ENCODE measurements around the gene MRPL2. TPM values are rescaled to one million over a fixed set of nuclear protein-coding genes. Genes with fewer than 3 reads are reported as not detected.
A peak's percentile ranks its signal among the peaks of the same experiment; 100 is the strongest.

MRPL2 gene
- total RNA-seq, 1 experiment from 2014 or later: 123 TPM

DNA sequence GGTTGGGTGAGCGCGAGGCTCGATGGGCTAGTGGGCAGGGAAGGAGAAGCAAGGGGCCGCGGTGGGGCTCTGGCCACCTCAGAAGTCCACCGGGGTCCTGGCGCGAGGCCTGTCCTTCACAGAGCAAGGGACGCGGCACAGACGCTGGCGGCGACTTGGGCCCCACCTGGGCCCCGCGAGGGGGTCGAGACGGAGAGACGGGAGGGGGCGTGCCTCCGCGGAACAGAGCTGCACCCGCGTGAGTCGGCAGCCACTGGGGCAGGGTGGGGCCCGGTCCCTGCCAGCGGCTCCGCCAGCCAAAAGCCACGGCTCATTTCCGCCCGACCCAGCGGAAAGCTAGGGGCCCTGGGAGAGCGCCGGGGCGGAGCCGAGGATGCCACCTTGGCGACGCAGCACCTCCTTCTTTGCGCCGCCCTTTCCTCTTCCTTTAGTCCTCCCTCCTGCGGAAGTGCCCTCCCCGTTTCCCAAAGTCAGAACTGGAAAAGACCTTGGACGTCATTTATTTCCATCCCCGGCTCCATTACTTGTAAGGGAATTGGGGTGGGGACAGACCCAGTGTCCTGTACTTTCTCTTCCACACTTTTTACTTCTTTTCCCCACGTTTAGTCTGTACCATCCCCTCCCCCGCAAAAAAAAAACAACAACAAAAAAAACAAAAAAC, 5.6 kb downstream of the MRPL2 start, which contains the start of gene CUL7 (continued):
- TF ChIP-seq, protein P1, sequence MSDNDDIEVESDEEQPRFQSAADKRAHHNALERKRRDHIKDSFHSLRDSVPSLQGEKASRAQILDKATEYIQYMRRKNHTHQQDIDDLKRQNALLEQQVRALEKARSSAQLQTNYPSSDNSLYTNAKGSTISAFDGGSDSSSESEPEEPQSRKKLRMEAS (IDR thresholded peaks at IDR 0.05): no peak

DNA sequence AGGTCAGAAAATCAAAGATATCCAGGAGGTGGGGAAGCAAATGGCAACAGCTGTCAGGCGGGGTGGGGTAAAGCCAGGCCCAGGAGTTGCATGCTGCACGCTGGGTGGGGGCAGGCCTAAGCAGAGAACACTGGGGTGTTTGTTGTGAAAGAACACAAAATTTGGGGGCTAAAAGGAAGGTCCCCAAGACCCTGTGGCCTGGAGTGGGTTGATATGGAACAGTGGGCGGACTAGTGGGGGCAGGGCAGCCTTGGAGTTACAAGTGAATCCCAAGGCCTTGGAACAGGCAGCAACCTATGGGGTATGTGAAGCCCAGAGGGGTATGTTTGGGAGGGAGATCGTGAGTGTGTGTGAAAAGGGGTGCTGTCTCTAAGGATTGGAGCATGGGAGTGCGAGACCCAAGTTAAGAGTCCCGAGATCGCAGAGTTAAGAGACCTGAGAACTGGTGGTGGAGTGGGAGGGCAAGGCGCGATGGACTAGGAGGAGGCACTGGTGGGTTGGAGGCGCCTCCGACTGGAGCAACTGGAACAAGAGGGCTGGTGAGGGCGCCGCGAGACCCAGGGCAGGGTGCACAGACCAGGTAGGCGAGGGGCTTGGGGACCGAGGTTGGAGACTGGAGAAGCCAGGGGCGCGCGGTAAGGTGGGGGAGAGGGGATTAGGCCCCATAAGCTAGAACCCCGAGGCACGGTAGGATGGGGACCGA, 6.2 kb downstream of the MRPL2 start:
- Histone ChIP-seq H3K36me3 (ENCODE audit: control insufficient read depth in 1 of 2, insufficient read depth in 2 of 2, low read length in 2 of 2) (peaks cover 8 to 24% of the 10 kb centered on the region in 2 experiments; a peak in 3 of 4 replicates), H3K79me2 (ENCODE audit: insufficient read depth, low read length) (peaks cover 32% of the 10 kb centered on the region), H3K9me3 (ENCODE audit: control insufficient read depth in 1 of 2, insufficient read depth in 1 of 2, low read depth in 1 of 2, low read length in 2 of 2) (no peaks in the 10 kb centered on the region), H3K4me1 (ENCODE audit: control insufficient read depth in 1 of 2, insufficient read depth in 2 of 2, low read length in 2 of 2) (peaks cover 7 to 25% of the 10 kb centered on the region in 2 experiments; a peak in 3 of 4 replicates), H2AFZ (ENCODE audit: low read depth, low read length, poor library complexity, severe bottlenecking) (no peak overlapping the region), H4K20me1 (ENCODE audit: insufficient read depth) (no peaks in the 10 kb centered on the region), H3K27me3 (ENCODE audit: insufficient read depth, low read length) (no peaks in the 10 kb centered on the region), H3K27ac (ENCODE audit: low read depth, low read length) (peak overlapping the region; percentile 98), H3K4me3 (replicated peaks in 1 of 2; ENCODE audit: low read depth in 1 of 2, low read length in 2 of 2) (peak overlapping the region; percentile 97), H3K9ac (ENCODE audit: low read length) (peak overlapping the region; percentile 98), H3K4me2 (ENCODE audit: low read length) (peak overlapping the region; percentile 99), H3K9me2 (ENCODE audit: insufficient read depth) (no peaks in the 10 kb centered on the region)
- no peak for DNase-seq (ENCODE audit: low read depth, low spot score)
- ChIA-PET POLR2A (interaction anchor here (0.8 to 1.6 kb wide), 5 partner anchors 12 to 122 kb away, joined by 3 to 10 read pairs (median 4); partner anchors contain the start of genes KLHDC3, MEA1 and PPP2R5D), RAD21 (ENCODE audit: low non-redundant PET in 1 of 2, low total read pairs in 2 of 2, uncharacterized antibody in 2 of 2, unreplicated experiment in 2 of 2) (interaction anchor here in 1 of 2 experiments (1.0 kb wide), 1 partner anchor 24 kb away, joined by 3 read pairs; no protein-coding TSS in a partner anchor), CTCF (interaction anchor here (1.5 kb wide), 1 partner anchor 91 kb away, joined by 5 read pairs; no protein-coding TSS in a partner anchor)
- ATAC-seq: peak; percentile 41
- BruUV-seq (replicated peaks): no TSS peak
- TF ChIP-seq, protein P2, sequence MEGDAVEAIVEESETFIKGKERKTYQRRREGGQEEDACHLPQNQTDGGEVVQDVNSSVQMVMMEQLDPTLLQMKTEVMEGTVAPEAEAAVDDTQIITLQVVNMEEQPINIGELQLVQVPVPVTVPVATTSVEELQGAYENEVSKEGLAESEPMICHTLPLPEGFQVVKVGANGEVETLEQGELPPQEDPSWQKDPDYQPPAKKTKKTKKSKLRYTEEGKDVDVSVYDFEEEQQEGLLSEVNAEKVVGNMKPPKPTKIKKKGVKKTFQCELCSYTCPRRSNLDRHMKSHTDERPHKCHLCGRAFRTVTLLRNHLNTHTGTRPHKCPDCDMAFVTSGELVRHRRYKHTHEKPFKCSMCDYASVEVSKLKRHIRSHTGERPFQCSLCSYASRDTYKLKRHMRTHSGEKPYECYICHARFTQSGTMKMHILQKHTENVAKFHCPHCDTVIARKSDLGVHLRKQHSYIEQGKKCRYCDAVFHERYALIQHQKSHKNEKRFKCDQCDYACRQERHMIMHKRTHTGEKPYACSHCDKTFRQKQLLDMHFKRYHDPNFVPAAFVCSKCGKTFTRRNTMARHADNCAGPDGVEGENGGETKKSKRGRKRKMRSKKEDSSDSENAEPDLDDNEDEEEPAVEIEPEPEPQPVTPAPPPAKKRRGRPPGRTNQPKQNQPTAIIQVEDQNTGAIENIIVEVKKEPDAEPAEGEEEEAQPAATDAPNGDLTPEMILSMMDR (IDR thresholded peaks at IDR 0.05 in 2 of 3, conservative IDR thresholded peaks at IDR 0.05 in 1 of 3; ENCODE audit: borderline replicate concordance in 1 of 3, insufficient read depth in 1 of 3, low read depth in 2 of 3, low read length in 2 of 3): no peak
- TF ChIP-seq SP1 (IDR thresholded peaks at IDR 0.05; ENCODE audit: low read depth): no peak
- intact Hi-C loops (cut with micrococcal nuclease): no loop called here

All from HCT116 (cell line).